NT2/D1 (cell line): ENCODE measurements around the gene ASAP2.

Experiments used
- YY1 ChIP-seq: IDR thresholded peaks from 2 replicates; pipeline ENCODE4 v1.6.1; 2011; ENCODE audit not compliant: insufficient read length, insufficient read depth
- ZNF274 ChIP-seq: IDR thresholded peaks from 2 replicates; pipeline ENCODE4 v1.6.1; 2011; ENCODE audit warnings: mild to moderate bottlenecking, low read depth, low read length

- TF ChIP-seq YY1, result no peak
- no peak for TF ChIP-seq ZNF274
These were observed 45.4 kb downstream of the ASAP2 start for GRCh38 chr2:9252002-9252357.
